Activated CD8-positive, alpha-beta memory T cell treated with anti-CD3 and anti-CD28 coated beads, Interleukin-2, amount 50 U/mL, for 4 hours (primary cell): Measurements from ENCODE around the gene VAV3.

Experiments used
- DNase-seq: peaks from one replicate; pipeline ENCODE4 v3.0.0-alpha.2; 2020

VAV3 gene

GRCh38 chr1:107550358-107550757, 414.6 kb downstream of the VAV3 start:
- no peak for DNase-seq

DNA sequence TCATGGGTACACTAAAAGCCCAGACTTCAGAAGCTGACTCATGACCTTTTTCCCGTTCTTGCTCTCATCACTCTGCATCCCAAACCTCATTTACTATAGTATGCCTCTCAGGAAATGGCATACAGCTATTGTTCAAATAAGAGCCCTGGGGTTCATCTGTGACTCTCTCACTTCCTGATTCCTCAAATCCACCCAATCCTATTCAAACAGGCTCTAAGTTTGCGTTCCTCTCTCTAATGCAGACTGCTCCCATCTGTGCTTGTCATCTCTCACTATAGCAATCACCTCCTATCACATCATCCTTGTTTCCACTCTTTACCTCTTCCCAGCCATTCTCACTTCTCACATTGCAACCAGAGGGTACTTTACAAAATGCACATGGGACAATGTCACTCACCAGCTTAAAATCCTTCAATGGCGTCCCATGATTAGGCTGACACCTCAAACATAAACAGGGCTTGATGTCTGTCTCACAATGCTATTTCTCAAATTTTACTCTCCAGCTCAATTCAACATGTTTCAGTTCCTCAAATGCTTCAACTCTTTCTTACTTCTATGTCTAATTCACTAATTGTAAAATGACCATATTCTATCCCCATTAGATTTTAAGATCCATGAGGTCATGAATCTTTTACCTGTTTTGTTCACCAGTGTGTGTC, 415.7 kb downstream of the VAV3 start:
- DNase-seq = no peak

GRCh38 chr1:107548276-107548675, 416.7 kb downstream of the VAV3 start:
- no peak for DNase-seq

GRCh38 chr1:107547363-107548155, 417.4 kb downstream of the VAV3 start:
- no peak for DNase-seq

DNA sequence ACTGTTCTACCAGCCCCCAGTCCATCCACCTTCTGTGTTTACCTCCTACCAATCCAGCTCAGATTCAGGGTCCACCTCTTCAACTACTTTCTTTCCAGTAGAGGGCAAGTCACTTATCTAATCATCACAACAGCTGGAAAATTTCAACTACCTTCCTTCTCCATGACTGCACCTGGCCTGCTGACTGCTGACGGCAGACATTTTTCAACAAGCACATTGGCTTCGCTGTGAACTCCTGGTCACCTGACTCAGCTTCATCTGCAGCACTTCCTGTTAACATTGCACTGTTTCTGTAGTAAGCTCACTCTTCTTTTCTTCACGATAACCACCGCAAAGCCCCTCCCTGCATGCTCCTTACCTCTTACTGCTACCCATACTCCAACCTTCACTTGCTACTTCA, 418.4 kb downstream of the VAV3 start:
- no peak for DNase-seq

- no peak for DNase-seq
Observed at GRCh38 chr1:107545879-107546278, 419.1 kb downstream of the VAV3 start.

- no peak for DNase-seq
Observed at GRCh38 chr1:107545056-107545577, 419.9 kb downstream of the VAV3 start.

- no peak for DNase-seq
Observed at GRCh38 chr1:107544285-107544684, 420.7 kb downstream of the VAV3 start.

DNA sequence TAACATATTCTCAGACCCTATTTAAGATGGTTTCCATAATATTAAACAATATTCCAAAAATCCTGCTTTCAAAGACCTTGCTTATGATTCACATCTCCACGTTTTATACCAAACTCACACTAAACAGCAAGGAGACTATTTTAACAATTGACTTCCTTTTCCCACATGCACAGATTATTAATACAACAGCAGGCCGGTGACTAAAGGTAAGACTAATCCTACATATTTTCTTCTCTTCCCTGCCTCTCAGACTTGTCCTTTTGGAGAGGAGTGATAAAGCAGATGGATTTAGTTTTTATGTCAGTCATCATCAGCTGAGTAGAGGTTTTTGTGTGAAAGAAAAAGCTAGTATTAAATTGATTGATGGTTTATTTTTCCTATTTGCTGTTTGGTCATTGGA, 423.6 kb downstream of the VAV3 start:
- no peak for DNase-seq

GRCh38 chr1:107538502-107538901, 426.5 kb downstream of the VAV3 start:
- DNase-seq = no peak

DNA sequence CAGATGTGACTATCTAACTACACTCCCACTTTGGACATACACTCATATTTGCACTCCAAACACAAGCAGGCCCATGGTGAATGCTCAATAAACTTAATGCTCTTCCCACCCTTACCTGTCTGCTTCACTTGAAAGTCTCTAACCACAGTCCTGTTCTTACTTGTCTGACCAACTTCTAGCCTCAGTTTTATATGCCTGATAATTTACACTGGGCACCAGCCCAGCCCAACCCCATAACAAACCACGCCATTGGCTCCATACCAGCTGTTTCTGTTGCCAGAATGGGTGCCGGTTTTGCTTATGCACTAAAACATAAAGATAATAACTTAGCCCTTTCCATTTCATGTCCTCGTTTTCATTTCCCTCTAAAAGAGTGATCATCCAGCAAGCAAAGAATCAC, 428.7 kb downstream of the VAV3 start:
- DNase-seq = no peak

GRCh38 chr1:107535091-107535490, 429.9 kb downstream of the VAV3 start:
- DNase-seq = no peak

GRCh38 chr1:107534632-107535031, 430.3 kb downstream of the VAV3 start:
- no peak for DNase-seq

- no peak for DNase-seq
Observed at GRCh38 chr1:107533436-107533835, 431.5 kb downstream of the VAV3 start.

DNA sequence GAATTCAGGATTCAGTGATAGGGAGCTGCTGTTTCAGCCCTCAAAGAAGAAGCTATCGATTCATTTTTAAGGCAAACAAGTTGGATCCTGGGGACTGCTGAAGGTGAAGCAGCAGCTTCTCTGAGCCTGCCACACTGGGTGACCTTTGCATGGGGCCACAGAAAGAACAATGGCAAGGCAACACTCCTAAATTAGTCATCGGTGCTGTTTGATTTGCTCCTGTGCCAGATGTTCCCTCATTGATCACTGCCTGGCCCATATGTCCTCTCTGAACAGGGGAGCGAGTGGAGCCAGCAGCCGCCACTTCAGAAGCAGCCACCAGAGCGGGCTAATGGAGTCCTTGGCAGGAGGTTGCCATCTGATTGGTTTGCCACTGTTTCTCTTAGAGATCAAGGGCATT, 432.7 kb downstream of the VAV3 start:
- DNase-seq = no peak

DNA sequence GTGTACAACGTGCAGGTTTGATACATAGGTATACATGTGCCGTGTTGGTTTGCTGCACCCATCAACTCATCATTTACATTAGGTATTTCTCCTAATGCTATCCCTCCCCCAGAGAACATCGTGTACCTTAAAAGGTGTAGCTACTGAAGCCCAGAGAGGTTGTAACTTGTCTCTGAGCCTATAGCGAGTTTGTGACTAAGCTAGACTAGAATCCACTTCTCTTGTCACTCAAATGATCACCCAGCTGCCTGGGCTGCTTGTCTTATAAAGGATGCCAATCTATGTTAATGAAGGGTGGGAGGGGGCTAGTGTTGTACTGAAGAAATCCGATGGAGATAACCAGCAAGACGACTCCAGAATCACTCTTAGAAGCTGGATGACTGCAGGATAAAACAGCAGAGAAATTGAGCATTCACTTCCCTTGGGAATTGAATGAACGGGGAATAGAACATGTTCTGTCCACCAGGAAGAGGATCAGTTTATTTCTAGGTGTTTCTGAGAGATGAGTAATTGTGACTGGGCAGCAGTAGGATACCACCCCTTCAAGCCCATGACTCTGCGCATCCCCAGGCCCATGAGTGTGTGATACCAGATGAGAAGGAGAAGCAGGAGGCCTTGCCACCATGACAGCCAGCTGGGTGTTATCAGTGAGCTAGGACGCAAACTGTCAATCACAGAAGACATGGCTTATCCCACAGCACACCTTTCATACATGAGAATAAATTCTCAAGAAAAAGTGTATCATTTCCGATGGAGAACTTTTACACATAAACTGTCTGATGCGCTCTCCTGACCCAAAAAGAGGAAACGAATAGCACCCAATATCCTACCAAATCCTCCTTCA, 433.7 kb downstream of the VAV3 start:
- DNase-seq = no peak

DNA sequence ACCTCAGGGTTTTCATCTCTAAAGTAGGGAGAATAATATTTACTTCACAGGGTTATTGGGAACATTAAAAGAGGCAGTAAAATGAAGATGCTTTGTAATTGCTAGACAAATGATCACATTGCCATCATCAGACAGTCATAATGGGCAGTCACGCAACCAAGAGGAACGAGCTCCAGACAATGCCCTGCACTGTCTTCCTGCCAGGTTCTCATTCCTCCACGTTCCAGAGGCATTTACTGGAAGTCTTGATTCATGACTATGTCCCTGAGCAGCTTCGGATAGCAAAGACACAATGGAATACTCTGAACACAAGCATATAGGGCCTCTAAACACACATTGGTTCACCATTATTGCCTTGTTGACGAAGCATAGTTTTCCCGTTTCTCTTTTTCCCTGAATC, 434.4 kb downstream of the VAV3 start:
- no peak for DNase-seq

DNA sequence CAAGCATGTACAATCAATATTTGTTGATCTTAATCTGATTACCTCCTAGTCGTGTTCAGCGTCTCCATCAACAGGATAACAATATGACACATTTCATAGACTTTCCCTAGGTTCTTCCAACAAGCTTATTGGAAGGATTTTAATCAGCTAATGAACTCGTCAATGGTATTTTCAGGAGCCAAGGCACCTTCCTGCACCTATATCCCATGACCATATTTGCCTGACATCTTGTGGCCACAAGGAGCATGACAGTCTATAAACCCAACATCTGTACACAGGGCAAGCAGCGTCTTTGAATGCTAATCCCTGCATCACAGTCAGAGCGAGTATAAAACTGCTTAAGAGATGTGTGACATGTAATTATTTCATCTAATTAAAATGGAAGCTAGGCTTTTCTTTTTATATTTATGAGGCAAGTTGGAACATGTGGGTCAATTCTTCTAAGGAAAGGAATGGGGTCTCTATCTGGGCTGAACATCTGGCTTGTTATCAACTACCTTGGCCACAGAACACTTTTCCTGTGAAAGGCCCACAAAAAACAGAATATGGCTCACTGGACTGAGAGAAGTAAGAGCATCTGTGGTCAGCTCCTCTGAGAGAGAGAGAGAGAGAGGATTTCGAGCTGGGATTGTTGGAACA, 435.4 kb downstream of the VAV3 start:
- no peak for DNase-seq

- DNase-seq = no peak
Observed at GRCh38 chr1:107526524-107527198, 438.3 kb downstream of the VAV3 start.

- DNase-seq = no peak
Observed at GRCh38 chr1:107525961-107526360, 439.0 kb downstream of the VAV3 start.

DNA sequence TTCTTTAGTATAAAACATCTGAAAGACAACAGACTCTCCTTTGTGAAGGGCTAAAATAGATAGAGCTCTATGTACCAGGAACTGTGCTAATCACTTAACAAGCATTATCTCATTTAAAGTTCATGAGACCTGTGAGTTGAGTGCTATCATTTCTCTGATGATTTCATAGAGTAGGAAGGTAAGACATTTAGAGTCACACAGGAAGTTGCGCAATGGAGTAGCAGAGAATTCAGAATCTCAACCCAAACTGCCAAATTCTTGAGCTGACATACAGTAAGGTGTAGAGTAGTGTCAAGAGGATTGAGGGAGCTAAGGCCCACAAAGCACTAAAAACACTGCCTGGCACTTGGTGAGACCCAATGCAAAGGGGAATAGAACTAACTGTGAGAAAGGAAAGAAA, 439.8 kb downstream of the VAV3 start:
- no peak for DNase-seq

- no peak for DNase-seq
Observed at GRCh38 chr1:107524301-107524700, 440.7 kb downstream of the VAV3 start.
